Peyer's patch (tissue), 4 donors: ENCODE data around the gene ADRA2C. TPM values are rescaled to one million over a fixed set of nuclear protein-coding genes. Genes with fewer than 3 reads are reported as not detected.

ENCODE experiments used
- DNase-seq, 3 donors: peaks; one replicate each; pipeline ENCODE4 v3.0.0-alpha.2; 2017 to 2019
- H3K27ac ChIP-seq, 4 donors: fragments of 200-600 bp; sonication (generic); one replicate each; pipeline ENCODE4 v1.5.1; 2016 to 2019
- H3K27me3 ChIP-seq, 2 donors: fragments of 200-600 bp; sonication (generic); one replicate each; pipeline ENCODE4 v1.5.1; 2019
- H3K36me3 ChIP-seq, 3 donors: fragments of 200-600 bp; sonication (generic); one replicate each; pipeline ENCODE4 v1.5.1; 2016 to 2019
- H3K4me1 ChIP-seq, 4 donors: fragments of 200-600 bp; sonication (generic); one replicate each; pipeline ENCODE4 v1.5.1; 2016 to 2019
- H3K4me3 ChIP-seq, 4 donors: fragments of 200-600 bp; sonication (generic); 1 replicate in 3 of 4; 2 replicates in 1 of 4; pipeline ENCODE4 v1.5.1; 2016 to 2019; ENCODE audit warnings: mild to moderate bottlenecking in 1 of 4
- H3K9me3 ChIP-seq, 4 donors: fragments of 200-600 bp; sonication (generic); one replicate each; pipeline ENCODE4 v1.5.1; 2016 to 2019; ENCODE audit warnings: mild to moderate bottlenecking in 1 of 4
- CTCF ChIP-seq, 6 experiments: fragments of 450-650 bp in 4 of 6; fragments of 200-600 bp in 2 of 6; sonication (generic) in 1 of 6; IDR thresholded peaks; one replicate each; pipeline ENCODE4 v1.5.1; 2017 to 2019; ENCODE audit warnings: antibody characterized with exemption in 6 of 6, mild to moderate bottlenecking in 3 of 6, moderate library complexity in 1 of 6
- POLR2A ChIP-seq, 2 donors: fragments of 450-650 bp; IDR thresholded peaks; one replicate each; pipeline ENCODE4 v1.5.1; 2017; ENCODE audit warnings: antibody characterized with exemption in 2 of 2, mild to moderate bottlenecking in 2 of 2, moderate library complexity in 2 of 2
- total RNA-seq, 4 donors: library from RNA; depleted of rRNA; stranded (reverse); fragments of >200 nt; gene quantifications; one replicate each; pipeline ENCODE4 v1.1.0, GENCODE V29; 2016

The ADRA2C gene
- total RNA-seq, 4 donors from 2014 or later = 0.76 to 5.0 (median 2.9) TPM

GRCh38 chr4:3756343-3757059, 9.7 kb upstream of the ADRA2C start:
- no peaks in the 10 kb centered on the region for H3K27me3 ChIP-seq

GRCh38 chr4:3759236-3759635, 6.9 kb upstream of the ADRA2C start:
- Histone ChIP-seq H3K36me3 (no peaks in the 10 kb centered on the region), H3K27ac (no peak overlapping the region), H3K4me1 (no peaks in the 10 kb centered on the region), H3K9me3 (no peaks in the 10 kb centered on the region), H3K4me3 (no peak overlapping the region), H3K27me3 (no peaks in the 10 kb centered on the region)
- TF ChIP-seq POLR2A (IDR thresholded peaks at IDR 0.05) = no peak
- TF ChIP-seq CTCF (IDR thresholded peaks at IDR 0.05) = no peak
- no peak for DNase-seq

More at GRCh38 chr4:3756343-3757059, 9.7 kb upstream of the ADRA2C start:
- no peak overlapping the region for H3K27ac ChIP-seq
- no peaks in the 10 kb centered on the region for H3K36me3 ChIP-seq
- no peaks in the 10 kb centered on the region for H3K4me1 ChIP-seq
- TF ChIP-seq POLR2A (IDR thresholded peaks at IDR 0.05) (no peak), CTCF (IDR thresholded peaks at IDR 0.05) (no peak)
- H3K4me3 ChIP-seq = no peak overlapping the region
- H3K9me3 ChIP-seq = no peaks in the 10 kb centered on the region
- DNase-seq = no peak

GRCh38 chr4:3760346-3760745, 5.8 kb upstream of the ADRA2C start:
- no peak for DNase-seq
- Histone ChIP-seq H3K9me3 (no peaks in the 10 kb centered on the region), H3K4me3 (no peak overlapping the region), H3K36me3 (no peaks in the 10 kb centered on the region), H3K4me1 (peaks cover 0 to 4% (median 0%) of the 10 kb centered on the region in 4 donors), H3K27me3 (no peaks in the 10 kb centered on the region), H3K27ac (no peak overlapping the region)
- no peak for TF ChIP-seq CTCF (IDR thresholded peaks at IDR 0.05)
- TF ChIP-seq POLR2A (IDR thresholded peaks at IDR 0.05) = no peak

- TF ChIP-seq CTCF (IDR thresholded peaks at IDR 0.05) = no peak
- TF ChIP-seq POLR2A (IDR thresholded peaks at IDR 0.05) = no peak
- no peaks in the 10 kb centered on the region for H3K36me3 ChIP-seq
- no peak for DNase-seq
- peaks cover 0 to 6% (median 0%) of the 10 kb centered on the region in 4 donors for H3K4me1 ChIP-seq
- no peaks in the 10 kb centered on the region for H3K27me3 ChIP-seq
- no peak overlapping the region for H3K4me3 ChIP-seq
- no peak overlapping the region for H3K27ac ChIP-seq
- H3K9me3 ChIP-seq = no peaks in the 10 kb centered on the region
Measured at GRCh38 chr4:3760841-3761240, 5.3 kb upstream of the ADRA2C start.

GRCh38 chr4:3762264-3762663, 3.9 kb upstream of the ADRA2C start:
- Histone ChIP-seq H3K27ac (no peak overlapping the region), H3K4me1 (peaks cover 0 to 6% (median 0%) of the 10 kb centered on the region in 4 donors), H3K9me3 (no peaks in the 10 kb centered on the region), H3K4me3 (no peak overlapping the region), H3K36me3 (no peaks in the 10 kb centered on the region), H3K27me3 (no peaks in the 10 kb centered on the region)
- TF ChIP-seq CTCF (IDR thresholded peaks at IDR 0.05) (no peak), POLR2A (IDR thresholded peaks at IDR 0.05) (no peak)
- DNase-seq = no peak
